HEK293 (cell line): Measurements from ENCODE around the gene VWC2L.

Experiments used
- CTCF ChIA-PET: fragments of 350-600 bp; formaldehyde crosslinking; extraction: SDS; loops from one replicate; lab custom pipeline; 2021; ENCODE audit warnings: antibody characterized with exemption; lab: Yijun Ruan, JAX
- POLR2A ChIA-PET: fragments of 300-600 bp; formaldehyde crosslinking; extraction: SDS; loops from one replicate; lab custom pipeline; 2020; ENCODE audit warnings: antibody characterized with exemption, inconsistent platforms; lab: Yijun Ruan, JAX
- H3K27ac ChIP-seq: fragments of 200-500 bp; sonication (Bioruptor generic); 2 replicates; pipeline ENCODE4 v1.5.1; 2014; ENCODE audit warnings: low read depth, low read length, control low read depth, inconsistent platforms; ENCODE audit errors: extremely low read depth
- H3K36me3 ChIP-seq, 2 experiments: fragments of 200-500 bp in 1 of 2; sonication (Bioruptor generic) in 1 of 2; 1 replicate in 1 of 2; 2 replicates in 1 of 2; pipeline ENCODE4 v1.5.1; 2014 to 2017; ENCODE audit warnings: inconsistent platforms in 2 of 2, low read length in 2 of 2; ENCODE audit not compliant: control insufficient read depth in 2 of 2, insufficient read depth in 1 of 2
- H3K4me1 ChIP-seq: fragments of 200-500 bp; sonication (Bioruptor generic); 2 replicates; pipeline ENCODE4 v1.5.1; 2014; ENCODE audit warnings: mild to moderate bottlenecking, low read length, inconsistent platforms; ENCODE audit not compliant: control insufficient read depth, insufficient read depth
- H3K4me3 ChIP-seq: 2 replicates; pipeline ENCODE4 v1.5.1; 2011; ENCODE audit warnings: low read depth, mild to moderate bottlenecking, control low read depth, low read length, moderate library complexity
- H3K9me3 ChIP-seq: fragments of 200-500 bp; sonication (Bioruptor generic); 2 replicates; pipeline ENCODE4 v1.5.1; 2014; ENCODE audit warnings: low read depth, low read length, inconsistent platforms; ENCODE audit not compliant: control insufficient read depth, insufficient read depth
- EGR2 ChIP-seq: fragments of 450-650 bp; formaldehyde crosslinking; IDR thresholded peaks from 2 replicates; pipeline ENCODE4 v1.5.1; 2016; ENCODE audit warnings: low read depth, missing biosample characterization, missing genetic modification characterization
- ELK4 ChIP-seq: IDR thresholded peaks from 2 replicates; pipeline ENCODE4 v1.6.1; 2011; ENCODE audit warnings: mild to moderate bottlenecking, low read depth, low read length, borderline replicate concordance
- IKZF3 ChIP-seq: fragments of 450-650 bp; IDR thresholded peaks from 2 replicates; pipeline ENCODE4 v1.5.0; 2018; ENCODE audit warnings: missing biosample characterization, mild to moderate bottlenecking, missing genetic modification characterization, moderate library complexity
- PATZ1 ChIP-seq: fragments of 450-650 bp; formaldehyde crosslinking; IDR thresholded peaks from 2 replicates; pipeline ENCODE4 v1.5.1; 2016; ENCODE audit warnings: missing biosample characterization, missing genetic modification characterization
- PRDM1 ChIP-seq: fragments of 450-650 bp; formaldehyde crosslinking; IDR thresholded peaks from 2 replicates; pipeline ENCODE4; 2016; ENCODE audit warnings: missing biosample characterization, missing genetic modification characterization
- REST ChIP-seq: fragments of 450-650 bp; formaldehyde crosslinking; IDR thresholded peaks from 2 replicates; pipeline ENCODE4 v1.5.1; 2016; ENCODE audit warnings: missing biosample characterization, missing genetic modification characterization
- SCRT1 ChIP-seq: fragments of 450-650 bp; formaldehyde crosslinking; IDR thresholded peaks from 2 replicates; pipeline ENCODE4 v1.5.1; 2016; ENCODE audit warnings: missing biosample characterization, missing genetic modification characterization, borderline replicate concordance
- SETDB1 ChIP-seq: IDR thresholded peaks from one replicate; pipeline ENCODE4 v1.6.1; 2017; ENCODE audit warnings: mild to moderate bottlenecking, low read length, moderate library complexity, mixed read lengths; ENCODE audit not compliant: insufficient read length
- ZBTB8A ChIP-seq: fragments of 450-650 bp; formaldehyde crosslinking; IDR thresholded peaks from 2 replicates; pipeline ENCODE4 v1.5.1; 2016; ENCODE audit warnings: missing biosample characterization, missing genetic modification characterization
- ZNF132 ChIP-seq: fragments of 450-650 bp; formaldehyde crosslinking; IDR thresholded peaks from 2 replicates; pipeline ENCODE4 v1.5.1; 2017; ENCODE audit warnings: missing biosample characterization, missing genetic modification characterization, borderline replicate concordance
- ZNF248 ChIP-seq: fragments of 450-650 bp; formaldehyde crosslinking; IDR thresholded peaks from 2 replicates; pipeline ENCODE4 v1.5.1; 2017; ENCODE audit warnings: missing biosample characterization, missing genetic modification characterization
- ZNF324 ChIP-seq: fragments of 450-650 bp; formaldehyde crosslinking; IDR thresholded peaks from 2 replicates; pipeline ENCODE4 v1.5.1; 2016; ENCODE audit warnings: missing biosample characterization, missing genetic modification characterization
- ZNF394 ChIP-seq: fragments of 450-650 bp; formaldehyde crosslinking; IDR thresholded peaks from 2 replicates; pipeline ENCODE4 v1.5.1; 2016; ENCODE audit warnings: missing biosample characterization, missing genetic modification characterization, mild to moderate bottlenecking, moderate library complexity, borderline replicate concordance
- ZNF501 ChIP-seq: fragments of 450-650 bp; formaldehyde crosslinking; IDR thresholded peaks from 2 replicates; pipeline ENCODE4 v1.5.1; 2016; ENCODE audit warnings: missing biosample characterization, missing genetic modification characterization
- ZNF518A ChIP-seq: fragments of 450-650 bp; formaldehyde crosslinking; conservative IDR thresholded peaks from 2 replicates; pipeline ENCODE4 v1.5.1; 2016; ENCODE audit warnings: low read depth, missing biosample characterization, missing genetic modification characterization
- ZNF529 ChIP-seq: fragments of 450-650 bp; formaldehyde crosslinking; IDR thresholded peaks from 2 replicates; pipeline ENCODE4 v1.5.1; 2017; ENCODE audit warnings: missing genetic modification characterization, missing biosample characterization; ENCODE audit not compliant: insufficient replicate concordance
- ZNF530 ChIP-seq: fragments of 450-650 bp; formaldehyde crosslinking; IDR thresholded peaks from 2 replicates; pipeline ENCODE4 v1.5.1; 2016; ENCODE audit warnings: low read depth, missing biosample characterization, missing genetic modification characterization
- ZNF645 ChIP-seq: fragments of 450-650 bp; formaldehyde crosslinking; IDR thresholded peaks from 2 replicates; pipeline ENCODE4; 2016; ENCODE audit warnings: missing biosample characterization, missing genetic modification characterization
- ZNF677 ChIP-seq: fragments of 450-650 bp; IDR thresholded peaks from 2 replicates; pipeline ENCODE4 v1.5.0; 2018; ENCODE audit warnings: missing biosample characterization, mild to moderate bottlenecking, missing genetic modification characterization, moderate library complexity
- ZNF768 ChIP-seq: fragments of 450-650 bp; formaldehyde crosslinking; IDR thresholded peaks from 2 replicates; pipeline ENCODE4 v1.5.1; 2018; ENCODE audit warnings: missing biosample characterization, mild to moderate bottlenecking, missing genetic modification characterization
- ZNF791 ChIP-seq: fragments of 450-650 bp; formaldehyde crosslinking; IDR thresholded peaks from 2 replicates; pipeline ENCODE4 v1.5.1; 2016; ENCODE audit warnings: missing biosample characterization, missing genetic modification characterization
- ZNF830 ChIP-seq: fragments of 450-650 bp; IDR thresholded peaks from 2 replicates; pipeline ENCODE4 v1.5.0; 2018; ENCODE audit warnings: missing biosample characterization, missing genetic modification characterization, low read depth, mild to moderate bottlenecking, moderate library complexity
- ZNF843 ChIP-seq: fragments of 450-650 bp; formaldehyde crosslinking; IDR thresholded peaks from 2 replicates; pipeline ENCODE4 v1.5.1; 2016; ENCODE audit warnings: missing biosample characterization, missing genetic modification characterization
- ZSCAN16 ChIP-seq: fragments of 450-650 bp; formaldehyde crosslinking; IDR thresholded peaks from 2 replicates; pipeline ENCODE4 v1.5.1; 2016; ENCODE audit warnings: missing biosample characterization, missing genetic modification characterization

VWC2L gene

GRCh38 chr2:214365549-214365948 is 45.3 kb upstream of the VWC2L start:
- Histone ChIP-seq H3K9me3 (no peaks in the 10 kb centered on the region), H3K4me3 (no peak overlapping the region)
- POLR2A ChIA-PET, result no interaction called here
- TF ChIP-seq ZNF791 (tag by site-specific recombination) (no peak), ZNF132 (tag by site-specific recombination) (no peak), ZBTB8A (tag by site-specific recombination) (no peak), ELK4 (no peak), ZNF324 (tag by site-specific recombination) (no peak), SETDB1 (no peak), ZNF830 (tag by site-specific recombination) (no peak), ZNF394 (no peak), ZNF501 (no peak), ZNF518A (tag by site-specific recombination) (no peak), ZNF530 (no peak), SCRT1 (tag by site-specific recombination) (no peak), ZNF677 (tag by site-specific recombination) (no peak), REST (tag by site-specific recombination) (no peak)
- TF ChIP-seq, all 188 proteins: peak for 0
- CTCF ChIA-PET, result no interaction called here
- no peaks in the 10 kb centered on the region for H3K36me3 ChIP-seq
- no peaks in the 10 kb centered on the region for H3K4me1 ChIP-seq
- no peak overlapping the region for H3K27ac ChIP-seq

GRCh38 chr2:214367171-214367570 is 43.7 kb upstream of the VWC2L start:
- H3K36me3 ChIP-seq, result no peaks in the 10 kb centered on the region
- no peaks in the 10 kb centered on the region for H3K4me1 ChIP-seq
- POLR2A ChIA-PET, result no interaction called here
- CTCF ChIA-PET, result no interaction called here
- no peaks in the 10 kb centered on the region for H3K9me3 ChIP-seq
- H3K4me3 ChIP-seq, result no peak overlapping the region
- H3K27ac ChIP-seq, result no peak overlapping the region
- TF ChIP-seq ZNF843 (tag by site-specific recombination), result no peak
- TF ChIP-seq ZNF248 (tag by site-specific recombination), result no peak
- TF ChIP-seq PRDM1 (tag by site-specific recombination), result no peak
- no peak for TF ChIP-seq ZSCAN16 (tag by site-specific recombination)
- no peak for TF ChIP-seq PATZ1
- TF ChIP-seq ZNF645 (tag by site-specific recombination), result no peak
- no peak for TF ChIP-seq EGR2 (tag by site-specific recombination)
- no peak for TF ChIP-seq ZNF529
- no peak for TF ChIP-seq ZNF324 (tag by site-specific recombination)
- TF ChIP-seq IKZF3 (tag by site-specific recombination), result no peak
- no peak for TF ChIP-seq ZNF768
